Activated naive CD8-positive, alpha-beta T cell treated with anti-CD3 and anti-CD28 coated beads, Interleukin-2, amount 50 U/mL, for 24 hours (primary cell): ENCODE data around the gene ESYT3.
"Not testable (repeated sequence)": the region's sequence is repeated elsewhere in the genome, so short reads cannot be mapped to it uniquely, and the experiment has no call there.

Experiments used
- ATAC-seq: fragments of 150-1000 bp; cut with Tn5 transposase; one replicate; pipeline ENCODE4 v1.10.0; 2021
- DNase-seq: peaks from one replicate; pipeline ENCODE4 v3.0.0; 2021
- H3K27ac Mint-ChIP-seq: one replicate; pipeline ENCODE4 v1.8.0; 2021; ENCODE audit warnings: mild to moderate bottlenecking, mixed read lengths
- H3K27me3 Mint-ChIP-seq: one replicate; pipeline ENCODE4 v1.8.0; 2021; ENCODE audit warnings: mixed read lengths
- H3K36me3 Mint-ChIP-seq: one replicate; pipeline ENCODE4 v1.8.0; 2021; ENCODE audit warnings: low read depth, mixed read lengths
- H3K4me1 Mint-ChIP-seq: one replicate; pipeline ENCODE4 v1.8.0; 2021; ENCODE audit warnings: mixed read lengths
- H3K4me3 Mint-ChIP-seq: one replicate; pipeline ENCODE4 v1.8.0; 2021; ENCODE audit warnings: mild to moderate bottlenecking, moderate library complexity, mixed read lengths
- H3K9me3 Mint-ChIP-seq: one replicate; pipeline ENCODE4 v1.8.0; 2021; ENCODE audit warnings: mixed read lengths

Gene ESYT3

DNA sequence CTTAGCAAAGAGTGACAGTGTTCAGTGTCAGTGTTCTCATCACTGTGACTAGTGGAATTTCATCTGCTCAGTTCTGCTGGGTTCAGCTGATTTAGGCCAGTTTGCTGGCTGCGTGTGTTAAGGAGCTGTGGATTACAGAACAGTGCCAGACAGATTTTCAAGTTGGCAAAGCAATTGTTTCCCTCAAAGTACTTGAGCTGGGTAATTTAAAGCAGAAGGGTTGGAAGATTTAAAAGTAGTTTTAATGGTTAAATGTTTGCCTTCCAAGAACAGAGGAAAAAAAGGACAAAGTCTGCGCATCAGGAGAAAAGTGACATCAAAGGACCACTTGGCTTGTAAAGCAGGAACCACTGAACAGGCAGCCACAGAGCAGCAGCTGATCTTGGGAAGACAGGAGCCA is 8.7 kb downstream of the ESYT3 start:
- Mint-ChIP-seq H3K4me1 (no peaks in the 10 kb centered on the region), H3K4me3 (no peak overlapping the region), H3K9me3 (no peaks in the 10 kb centered on the region), H3K27me3 (peaks cover 4% of the 10 kb centered on the region), H3K36me3 (no peaks in the 10 kb centered on the region), H3K27ac (no peak overlapping the region)
- DNase-seq: no peak
- ATAC-seq: no peak

DNA sequence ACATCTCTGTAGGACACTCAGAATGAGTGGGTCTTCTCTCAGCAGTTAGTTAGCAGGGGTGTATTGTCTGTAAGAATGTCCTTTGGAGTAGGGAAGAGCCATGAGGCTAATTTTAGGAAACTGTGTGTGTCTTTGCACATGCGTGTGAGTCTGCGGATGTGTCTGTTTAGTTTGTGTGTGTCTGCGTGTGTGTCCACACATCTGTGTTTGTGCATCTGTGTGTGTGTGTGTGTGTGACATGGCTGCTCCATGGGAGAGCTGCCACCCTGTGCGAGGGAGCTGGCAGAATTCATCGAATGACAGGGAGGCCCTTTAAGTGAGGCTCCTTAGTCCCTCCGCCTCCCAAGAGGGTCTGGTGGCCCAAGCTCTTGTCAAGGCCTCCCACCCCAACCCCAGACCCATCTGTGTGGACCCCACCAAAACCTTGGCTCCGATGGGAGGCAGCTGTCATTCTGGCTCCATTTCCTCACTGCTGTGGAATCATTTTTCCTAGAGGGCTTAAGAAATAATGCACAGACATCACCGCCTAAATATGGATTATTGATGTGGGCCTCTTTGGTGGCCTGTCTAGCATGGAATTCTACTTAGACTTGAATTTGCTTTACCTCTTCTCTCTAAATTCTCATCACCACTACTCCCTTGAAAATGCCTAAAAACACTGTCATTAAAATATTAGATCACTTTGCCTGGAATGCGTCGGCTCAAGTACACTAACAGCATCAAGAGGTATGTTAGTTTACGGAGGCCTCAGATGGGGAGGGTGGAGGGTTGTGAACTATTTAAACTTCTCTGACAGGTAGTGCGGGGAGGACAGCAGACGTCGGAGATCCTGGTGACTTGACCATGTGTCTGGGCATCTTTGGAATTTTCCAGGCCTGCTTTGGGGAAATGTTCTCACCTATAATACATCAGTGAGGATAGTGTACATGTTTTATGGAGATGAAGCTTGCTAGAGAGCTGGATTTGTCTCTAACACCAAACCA is 9.4 kb downstream of the ESYT3 start:
- Mint-ChIP-seq H3K4me3 (no peak overlapping the region), H3K27ac (no peak overlapping the region), H3K4me1 (no peaks in the 10 kb centered on the region), H3K27me3 (no peaks in the 10 kb centered on the region), H3K9me3 (no peaks in the 10 kb centered on the region), H3K36me3 (no peaks in the 10 kb centered on the region)
- ATAC-seq: no peak
- DNase-seq: no peak

DNA sequence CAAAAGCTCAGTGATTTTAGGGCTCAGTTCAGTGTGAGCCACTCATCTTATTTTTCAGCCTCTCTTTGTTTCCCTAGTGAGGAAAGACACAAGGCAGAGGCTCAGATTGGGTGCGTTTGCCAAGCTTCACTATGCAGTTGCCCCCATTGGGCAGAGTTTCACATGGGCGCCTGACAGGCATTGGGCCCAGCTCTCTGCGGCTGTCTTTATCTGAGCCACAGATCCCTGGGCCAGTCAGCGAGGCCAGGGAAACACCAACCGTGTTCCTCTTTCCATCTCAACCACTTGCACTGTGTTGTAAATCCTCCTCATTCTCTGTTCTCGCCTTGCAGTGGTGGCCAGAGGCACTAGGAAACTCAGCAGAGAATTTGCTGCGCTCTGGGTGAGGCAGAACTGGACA is 10.8 kb downstream of the ESYT3 start:
- Mint-ChIP-seq H3K4me3 (no peak overlapping the region), H3K9me3 (no peaks in the 10 kb centered on the region), H3K27ac (no peak overlapping the region), H3K27me3 (no peaks in the 10 kb centered on the region), H3K4me1 (no peaks in the 10 kb centered on the region), H3K36me3 (no peaks in the 10 kb centered on the region)
- ATAC-seq: no peak
- DNase-seq: no peak

DNA sequence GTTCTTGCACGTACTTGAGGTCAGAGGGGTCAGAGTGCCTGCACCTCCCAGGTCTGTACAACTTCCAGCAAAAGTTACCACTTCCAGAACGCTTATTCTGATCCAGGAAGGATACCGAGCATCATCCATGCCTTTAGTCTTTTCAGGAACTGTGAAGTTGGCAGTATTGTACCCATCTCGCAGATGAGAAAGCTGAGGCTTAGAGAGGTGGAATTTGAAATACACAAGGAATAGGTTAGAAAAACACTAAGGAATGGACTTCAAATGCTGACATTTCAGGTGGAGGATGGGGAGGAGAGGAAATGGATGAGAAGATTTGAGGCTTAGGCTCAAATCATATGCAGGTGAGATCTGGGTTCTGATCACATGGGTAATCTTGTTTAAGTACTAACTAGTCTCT is 11.2 kb downstream of the ESYT3 start:
- DNase-seq (no peak), ATAC-seq (no peak)
- Mint-ChIP-seq H3K4me3 (no peak overlapping the region), H3K4me1 (no peaks in the 10 kb centered on the region), H3K36me3 (no peaks in the 10 kb centered on the region), H3K27ac (no peak overlapping the region), H3K27me3 (no peaks in the 10 kb centered on the region), H3K9me3 (no peaks in the 10 kb centered on the region)

DNA sequence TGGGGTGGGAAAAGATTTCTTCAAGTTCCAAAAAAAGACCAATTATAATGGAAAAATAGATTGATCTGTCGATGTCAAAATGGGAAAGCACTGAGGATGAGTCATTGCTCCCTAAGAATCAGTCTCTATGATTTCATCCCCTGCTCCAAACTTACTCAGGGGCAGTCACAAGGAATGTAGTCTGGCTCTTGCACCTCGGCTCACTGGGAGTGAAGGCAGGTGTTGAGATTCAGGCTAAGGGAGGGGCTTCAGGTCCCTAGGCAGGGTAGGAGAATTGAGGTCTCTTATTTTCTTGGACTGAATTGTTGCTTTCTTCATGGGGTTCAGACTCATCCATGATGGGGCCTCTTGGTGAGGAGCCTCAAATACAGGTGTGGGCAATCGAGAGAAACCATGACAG is 14.2 kb downstream of the ESYT3 start:
- H3K9me3 Mint-ChIP-seq: no peaks in the 10 kb centered on the region
- DNase-seq (no peak), ATAC-seq (no peak)
- H3K4me3 Mint-ChIP-seq: no peak overlapping the region
- H3K27ac Mint-ChIP-seq: no peak overlapping the region
- H3K4me1 Mint-ChIP-seq: no peaks in the 10 kb centered on the region
- H3K36me3 Mint-ChIP-seq: no peaks in the 10 kb centered on the region
- no peaks in the 10 kb centered on the region for H3K27me3 Mint-ChIP-seq

DNA sequence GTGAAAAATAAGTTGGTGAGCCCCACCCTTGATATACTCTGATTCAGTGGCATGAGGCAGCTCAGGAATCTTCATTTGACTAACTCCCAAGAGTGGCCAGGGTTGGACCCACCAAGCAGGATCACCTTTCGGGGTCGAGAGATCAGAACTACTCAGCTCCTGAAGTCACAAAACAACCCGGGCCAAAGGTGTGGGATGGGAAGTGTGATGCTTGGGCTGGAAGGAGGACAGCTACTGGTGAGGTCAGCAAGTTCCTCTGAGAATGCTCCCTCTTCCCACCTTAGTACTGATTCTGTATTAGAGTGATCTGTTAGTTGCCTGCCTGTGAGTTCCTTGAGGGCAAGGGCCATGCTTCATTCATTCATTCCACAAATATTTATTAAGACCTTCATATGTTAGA is 15.1 kb downstream of the ESYT3 start:
- Mint-ChIP-seq H3K27ac (no peak overlapping the region), H3K36me3 (no peaks in the 10 kb centered on the region), H3K4me1 (no peaks in the 10 kb centered on the region), H3K9me3 (no peaks in the 10 kb centered on the region), H3K4me3 (no peak overlapping the region), H3K27me3 (peaks cover 1% of the 10 kb centered on the region)
- ATAC-seq: no peak
- DNase-seq: no peak

DNA sequence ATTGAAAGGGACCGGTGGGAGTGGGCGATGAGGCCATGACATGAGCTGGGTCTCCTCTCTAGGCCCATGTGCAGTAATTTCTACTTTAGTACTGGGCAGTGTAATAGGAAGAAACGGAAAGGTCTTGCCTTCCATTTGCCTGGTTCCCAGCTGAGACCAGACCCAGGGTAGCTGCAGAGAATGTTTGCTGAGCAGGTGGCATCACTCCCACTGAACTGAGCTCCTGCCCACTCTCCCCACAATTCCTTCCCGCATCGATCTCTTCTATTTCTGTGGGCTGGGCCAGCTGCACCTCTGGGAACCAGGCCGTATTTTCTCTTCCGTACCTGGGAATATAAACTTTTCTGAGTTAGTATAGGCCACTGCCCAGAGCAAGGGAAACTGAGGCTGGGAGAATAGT is 15.8 kb downstream of the ESYT3 start:
- DNase-seq (no peak), ATAC-seq (no peak)
- Mint-ChIP-seq H3K27me3 (peaks cover 1% of the 10 kb centered on the region), H3K36me3 (no peaks in the 10 kb centered on the region), H3K9me3 (no peaks in the 10 kb centered on the region), H3K27ac (no peak overlapping the region), H3K4me1 (no peaks in the 10 kb centered on the region), H3K4me3 (no peak overlapping the region)

DNA sequence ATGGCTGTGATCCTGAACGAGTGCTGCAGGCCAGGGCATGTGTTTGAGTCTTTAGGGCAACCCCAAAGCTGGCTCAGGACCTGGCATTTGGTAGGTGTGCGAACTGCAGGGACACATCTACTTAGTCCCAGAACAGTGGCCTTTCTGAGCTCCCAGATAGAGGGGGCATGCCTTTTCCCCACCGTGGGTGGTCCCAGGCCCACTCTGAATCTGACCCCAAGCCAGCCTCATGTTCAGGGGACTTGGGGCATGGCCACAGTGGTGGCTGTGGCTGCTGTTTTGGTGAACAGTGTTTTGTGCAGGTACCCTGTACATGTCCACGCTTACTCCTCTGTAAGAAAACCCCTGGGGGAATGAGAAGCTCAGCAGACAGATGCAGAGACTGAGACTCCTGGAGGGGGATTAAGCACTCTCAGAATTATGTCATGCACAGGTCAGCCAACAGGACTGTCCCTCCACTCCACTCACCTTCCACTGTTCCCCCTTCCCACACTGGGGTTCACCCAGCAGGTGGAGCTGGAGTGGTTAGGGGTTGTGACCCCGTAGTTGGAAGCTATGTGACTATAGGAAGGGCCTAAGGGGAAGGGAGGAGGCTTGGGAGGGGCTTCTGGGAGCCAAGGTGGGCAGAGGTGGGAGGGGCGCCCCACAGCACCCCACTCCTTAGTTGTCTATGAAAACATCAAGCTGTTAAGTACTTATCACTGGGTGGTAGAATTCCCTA is 16.4 kb downstream of the ESYT3 start:
- no peak for DNase-seq
- Mint-ChIP-seq H3K27me3 (peaks cover 1% of the 10 kb centered on the region), H3K36me3 (no peaks in the 10 kb centered on the region), H3K4me1 (no peaks in the 10 kb centered on the region), H3K9me3 (no peaks in the 10 kb centered on the region), H3K4me3 (no peak overlapping the region), H3K27ac (no peak overlapping the region)
- ATAC-seq: no peak

DNA sequence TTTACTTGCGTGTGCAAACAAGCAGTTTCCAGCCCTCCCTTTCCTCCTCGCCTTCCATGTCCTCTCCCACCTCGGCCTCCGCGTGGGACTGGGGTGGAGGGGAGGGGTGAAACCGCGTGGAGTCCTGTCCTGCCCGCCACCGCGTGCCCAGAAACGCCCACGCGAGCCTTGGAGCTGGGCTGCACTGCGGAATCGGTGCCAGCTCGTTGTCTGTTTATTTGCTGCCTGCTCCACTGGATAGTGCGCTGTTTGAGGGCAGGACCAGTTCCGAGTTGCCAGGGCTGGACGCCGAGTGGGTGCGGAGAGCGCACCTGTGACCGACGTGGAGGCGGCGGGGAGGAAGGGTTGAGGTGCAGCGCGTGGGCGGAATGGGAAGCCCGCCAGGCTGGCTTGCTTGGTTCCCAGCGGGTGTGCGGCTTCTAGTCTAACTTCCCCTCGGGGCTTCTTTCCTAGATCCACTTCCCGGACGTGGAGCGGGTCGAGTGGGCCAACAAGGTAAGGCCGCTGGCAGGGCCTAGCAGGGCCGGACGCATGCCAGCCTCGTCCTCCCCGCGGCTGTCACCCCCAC is 17.3 kb downstream of the ESYT3 start:
- no peaks in the 10 kb centered on the region for H3K4me1 Mint-ChIP-seq
- H3K4me3 Mint-ChIP-seq: no peak overlapping the region
- no peaks in the 10 kb centered on the region for H3K9me3 Mint-ChIP-seq
- ATAC-seq: no peak
- H3K36me3 Mint-ChIP-seq: no peaks in the 10 kb centered on the region
- no peak overlapping the region for H3K27ac Mint-ChIP-seq
- peaks cover 1% of the 10 kb centered on the region for H3K27me3 Mint-ChIP-seq
- DNase-seq: no peak

DNA sequence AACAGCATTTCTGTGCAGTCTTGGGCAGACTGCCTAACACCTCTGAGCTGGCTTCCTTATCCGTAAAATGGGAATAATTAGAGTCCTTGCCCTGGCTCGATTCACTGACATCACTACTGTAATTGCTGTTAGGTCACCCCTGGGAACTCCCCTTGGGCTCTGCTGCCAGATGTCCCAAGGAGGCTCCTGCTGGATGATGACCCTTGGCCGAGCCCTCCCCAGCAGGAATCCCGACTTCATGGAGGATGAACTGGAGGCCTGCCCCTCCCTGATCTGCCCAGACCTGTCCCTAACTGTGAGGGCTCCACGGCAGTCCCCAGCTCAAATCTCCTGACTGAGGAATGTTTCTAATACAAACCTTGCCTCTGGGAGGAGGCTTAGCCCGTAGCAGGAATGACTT is 18.0 kb downstream of the ESYT3 start:
- peaks cover 1% of the 10 kb centered on the region for H3K27me3 Mint-ChIP-seq
- no peaks in the 10 kb centered on the region for H3K36me3 Mint-ChIP-seq
- no peaks in the 10 kb centered on the region for H3K4me1 Mint-ChIP-seq
- H3K9me3 Mint-ChIP-seq: no peaks in the 10 kb centered on the region
- H3K27ac Mint-ChIP-seq: no peak overlapping the region
- no peak overlapping the region for H3K4me3 Mint-ChIP-seq
- DNase-seq (no peak), ATAC-seq (no peak)

DNA sequence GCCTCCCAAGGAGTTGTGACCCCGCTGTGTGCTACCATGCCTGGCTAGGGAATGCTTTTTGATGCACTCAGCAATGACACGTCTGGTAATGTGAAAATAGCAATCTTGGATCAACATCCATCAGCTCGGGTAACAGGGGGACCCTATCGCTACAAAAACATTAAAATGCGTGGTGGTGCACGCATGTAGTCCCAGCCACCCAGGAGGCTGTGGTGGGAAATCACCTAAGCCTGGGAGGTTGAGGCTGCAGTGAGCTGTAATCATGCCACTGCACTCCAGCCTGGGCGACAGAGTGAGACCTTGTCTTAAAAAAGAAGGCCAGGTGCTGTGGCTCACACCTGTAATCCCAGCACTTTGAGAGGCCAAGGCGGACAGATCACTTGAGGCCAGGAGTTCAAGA is 19.5 kb downstream of the ESYT3 start:
- not testable (repeated sequence) for ATAC-seq, H3K4me3 Mint-ChIP-seq, H3K36me3 Mint-ChIP-seq, H3K9me3 Mint-ChIP-seq, DNase-seq, H3K27ac Mint-ChIP-seq, H3K27me3 Mint-ChIP-seq, H3K4me1 Mint-ChIP-seq

DNA sequence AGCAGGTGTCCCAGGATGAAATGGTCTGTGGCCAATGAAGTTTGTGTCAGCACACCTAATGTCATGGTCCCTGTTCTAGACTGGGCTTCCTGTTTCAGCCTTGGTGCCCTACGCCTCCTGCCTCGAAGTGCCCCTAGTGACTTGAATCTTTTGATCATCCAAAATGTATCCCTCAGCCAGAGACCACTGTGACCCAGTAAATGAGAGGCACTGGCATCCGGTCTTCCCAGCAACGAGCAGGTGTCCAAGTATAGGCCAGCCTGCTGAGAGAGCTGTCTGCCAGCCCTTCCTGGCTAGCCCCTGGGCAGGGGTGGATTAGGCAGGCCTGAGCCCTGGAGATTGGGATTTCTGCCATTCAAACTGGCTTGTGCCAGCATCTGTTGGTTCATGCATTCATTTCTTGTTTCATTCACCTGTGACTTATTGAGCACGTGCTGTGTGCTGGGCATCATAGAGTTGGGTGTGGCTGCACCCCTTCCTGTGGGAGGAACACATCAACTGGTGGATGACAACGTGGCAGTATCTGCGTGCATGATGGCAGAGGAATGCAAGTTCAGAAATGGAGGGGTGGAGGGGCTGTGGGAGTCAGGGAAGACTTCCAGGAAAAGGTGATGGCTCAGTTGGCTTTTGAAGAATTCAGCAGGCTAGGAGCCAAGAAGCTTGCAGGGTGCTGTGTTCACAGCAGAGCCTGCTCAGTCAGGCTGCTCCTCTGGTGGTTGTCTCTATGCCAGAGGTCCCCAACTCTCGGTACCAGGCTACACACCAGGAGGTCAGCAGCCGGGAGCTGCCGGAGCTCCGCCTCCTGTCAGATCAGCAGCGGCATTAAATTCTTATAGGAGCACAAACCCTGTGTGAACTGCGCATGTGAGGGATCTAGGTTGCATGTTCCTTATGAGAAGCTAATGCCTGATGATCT is 21.6 kb downstream of the ESYT3 start:
- no peaks in the 10 kb centered on the region for H3K9me3 Mint-ChIP-seq
- DNase-seq: no peak

DNA sequence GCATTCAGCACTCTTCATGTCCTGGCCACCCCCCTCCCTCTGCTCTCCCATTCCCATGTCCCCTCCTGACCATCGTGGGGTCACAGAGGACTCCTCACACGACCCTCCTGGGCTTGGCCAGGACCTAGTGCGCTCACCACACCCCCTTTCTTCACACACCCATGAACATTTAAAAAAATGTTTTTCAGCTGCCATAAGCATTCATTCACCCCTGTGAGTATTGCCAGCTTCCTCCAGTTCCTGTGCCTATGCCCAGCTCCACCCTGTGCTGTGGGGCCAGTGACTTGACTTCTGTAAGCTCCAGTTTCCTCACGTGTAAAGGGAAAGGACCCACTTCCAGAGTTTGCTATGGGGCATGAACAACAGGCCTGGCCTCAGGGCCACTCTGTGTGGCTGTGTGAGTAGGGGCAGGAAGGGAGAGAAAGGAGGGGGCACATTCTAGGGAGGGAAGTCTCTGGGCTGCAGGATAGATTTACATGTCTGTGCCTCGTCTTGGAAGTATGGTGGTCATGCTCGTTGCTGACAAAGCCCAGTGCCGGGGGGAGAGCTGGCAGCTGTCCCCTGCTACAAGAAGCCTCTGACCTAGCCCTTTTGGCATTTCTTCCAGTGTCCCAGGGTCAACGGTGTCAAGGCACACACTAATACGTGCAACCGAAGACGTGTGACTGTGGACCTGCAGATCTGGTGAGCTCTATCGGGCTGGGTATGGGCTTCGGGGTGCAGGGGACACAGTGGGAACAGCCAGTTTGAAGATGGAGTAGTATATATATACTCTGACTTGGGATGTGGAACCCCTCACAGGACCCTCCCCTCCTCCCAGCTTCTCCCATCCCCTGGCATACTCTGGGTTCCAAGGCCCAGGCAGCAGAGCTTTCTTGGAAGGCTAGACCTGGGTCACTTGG is 22.8 kb downstream of the ESYT3 start:
- ATAC-seq (no peak), DNase-seq (no peak)
- no peaks in the 10 kb centered on the region for H3K36me3 Mint-ChIP-seq
- no peak overlapping the region for H3K27ac Mint-ChIP-seq
- H3K4me3 Mint-ChIP-seq: no peak overlapping the region
- H3K9me3 Mint-ChIP-seq: no peaks in the 10 kb centered on the region
- H3K27me3 Mint-ChIP-seq: peaks cover 1% of the 10 kb centered on the region
- no peaks in the 10 kb centered on the region for H3K4me1 Mint-ChIP-seq

More for the DNA sequence above, 21.6 kb downstream of the ESYT3 start:
- peaks cover 1% of the 10 kb centered on the region for H3K27me3 Mint-ChIP-seq
- no peak overlapping the region for H3K27ac Mint-ChIP-seq
- no peak overlapping the region for H3K4me3 Mint-ChIP-seq
- no peaks in the 10 kb centered on the region for H3K36me3 Mint-ChIP-seq
- ATAC-seq: no peak
- no peaks in the 10 kb centered on the region for H3K4me1 Mint-ChIP-seq
